DOHH2 (cell line): ENCODE measurements around the gene DCAF8.

Experiments used
- H3F3A ChIP-seq: fragments of 200-600 bp; sonication (generic), shearing (Covaris generic); 2 replicates; pipeline ENCODE4 v1.6.0; 2016; ENCODE audit warnings: antibody characterized with exemption, mild to moderate bottlenecking; ENCODE audit not compliant: control insufficient read depth, insufficient read depth
- H3K27ac ChIP-seq: fragments of 200-600 bp; sonication (generic); 2 replicates; pipeline ENCODE4 v1.5.1; 2014; ENCODE audit warnings: low read depth, mild to moderate bottlenecking, low read length, moderate library complexity
- H3K27me3 ChIP-seq: fragments of 200-600 bp; sonication (generic); 2 replicates; pipeline ENCODE4 v1.6.1; 2014; ENCODE audit warnings: mild to moderate bottlenecking, low read length, mixed read lengths; ENCODE audit not compliant: control insufficient read depth
- H3K36me3 ChIP-seq: fragments of 200-600 bp; sonication (generic); 2 replicates; pipeline ENCODE4 v1.6.1; 2014; ENCODE audit warnings: mild to moderate bottlenecking, low read length, moderate library complexity, mixed read lengths; ENCODE audit not compliant: control insufficient read depth
- H3K4me1 ChIP-seq: fragments of 200-600 bp; sonication (generic); 2 replicates; pipeline ENCODE4 v1.6.1; 2014; ENCODE audit warnings: mild to moderate bottlenecking, low read length, mixed read lengths; ENCODE audit not compliant: control insufficient read depth
- H3K4me2 ChIP-seq: fragments of 200-600 bp; sonication (generic); 2 replicates; pipeline ENCODE4 v1.6.0; 2014; ENCODE audit warnings: mild to moderate bottlenecking, low read length, moderate library complexity
- H3K4me3 ChIP-seq: fragments of 200-600 bp; sonication (generic); 2 replicates; pipeline ENCODE4 v1.5.1; 2014; ENCODE audit warnings: mild to moderate bottlenecking, low read length, mixed read lengths
- H3K79me2 ChIP-seq: fragments of 200-600 bp; sonication (generic); 2 replicates; pipeline ENCODE4 v1.6.1; 2014; ENCODE audit warnings: mild to moderate bottlenecking, low read length, mixed read lengths; ENCODE audit not compliant: control insufficient read depth
- H3K9me2 ChIP-seq: fragments of 200-600 bp; sonication (generic); replicated peaks from 2 replicates; pipeline ENCODE4 v1.6.1; 2014; ENCODE audit warnings: mild to moderate bottlenecking, low read length, mixed read lengths; ENCODE audit not compliant: control insufficient read depth
- H3K9me3 ChIP-seq: fragments of 200-600 bp; sonication (generic); 2 replicates; pipeline ENCODE4 v1.6.1; 2014; ENCODE audit warnings: antibody characterized with exemption, low read length, mixed read lengths; ENCODE audit not compliant: control insufficient read depth, insufficient read depth
- H4K20me1 ChIP-seq: fragments of 200-600 bp; sonication (generic); 2 replicates; pipeline ENCODE4 v1.6.0; 2014; ENCODE audit warnings: low read depth, mild to moderate bottlenecking, antibody characterized with exemption, low read length, moderate library complexity; ENCODE audit not compliant: control insufficient read depth, insufficient read depth
- EZH2phosphoT487 ChIP-seq: fragments of 200-600 bp; sonication (generic); IDR thresholded peaks from 2 replicates; pipeline ENCODE4 v1.6.1; 2017; ENCODE audit warnings: borderline replicate concordance, mild to moderate bottlenecking, antibody characterized with exemption, low read length, moderate library complexity, mixed read lengths
- TF ChIP-seq, protein P1 (sequence below): fragments of 200-600 bp; sonication (generic); IDR thresholded peaks from one replicate; pipeline ENCODE4 v1.5.1; 2014; ENCODE audit warnings: antibody characterized with exemption, mild to moderate bottlenecking, low read depth, low read length; ENCODE audit not compliant: poor library complexity, severe bottlenecking

DCAF8 gene

DNA sequence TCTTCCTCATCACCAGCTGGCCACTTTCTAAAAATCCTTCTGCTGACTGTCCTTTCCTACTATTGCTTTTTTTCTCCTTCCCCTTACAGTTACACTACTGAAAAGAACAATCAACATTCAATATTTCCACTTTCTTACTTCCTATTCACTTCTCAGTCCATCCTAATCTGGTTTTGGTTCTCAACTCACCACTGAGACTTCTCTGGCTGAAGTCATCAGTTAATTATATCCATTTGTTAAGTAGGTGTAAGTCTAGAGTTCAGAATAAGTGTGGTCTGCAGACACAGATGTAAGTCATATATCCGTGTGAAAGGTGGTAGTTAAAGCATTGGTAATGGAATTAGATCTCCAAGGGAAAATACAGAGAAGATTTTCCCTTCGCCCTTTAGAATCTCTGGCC is 35.7 kb downstream of the DCAF8 start:
- Histone ChIP-seq H4K20me1 (no peaks in the 10 kb centered on the region), H3K9me3 (no peaks in the 10 kb centered on the region), H3K79me2 (no peaks in the 10 kb centered on the region), H3K4me1 (no peaks in the 10 kb centered on the region), H3K4me2 (no peak overlapping the region), H3K9me2 (no peaks in the 10 kb centered on the region), H3K27me3 (no peaks in the 10 kb centered on the region), H3K4me3 (no peak overlapping the region), H3K36me3 (peaks cover 94% of the 10 kb centered on the region), H3F3A (peaks cover 5% of the 10 kb centered on the region; the same call in 1 of the 2 replicates), H3K27ac (no peak overlapping the region)
- TF ChIP-seq, protein P1, sequence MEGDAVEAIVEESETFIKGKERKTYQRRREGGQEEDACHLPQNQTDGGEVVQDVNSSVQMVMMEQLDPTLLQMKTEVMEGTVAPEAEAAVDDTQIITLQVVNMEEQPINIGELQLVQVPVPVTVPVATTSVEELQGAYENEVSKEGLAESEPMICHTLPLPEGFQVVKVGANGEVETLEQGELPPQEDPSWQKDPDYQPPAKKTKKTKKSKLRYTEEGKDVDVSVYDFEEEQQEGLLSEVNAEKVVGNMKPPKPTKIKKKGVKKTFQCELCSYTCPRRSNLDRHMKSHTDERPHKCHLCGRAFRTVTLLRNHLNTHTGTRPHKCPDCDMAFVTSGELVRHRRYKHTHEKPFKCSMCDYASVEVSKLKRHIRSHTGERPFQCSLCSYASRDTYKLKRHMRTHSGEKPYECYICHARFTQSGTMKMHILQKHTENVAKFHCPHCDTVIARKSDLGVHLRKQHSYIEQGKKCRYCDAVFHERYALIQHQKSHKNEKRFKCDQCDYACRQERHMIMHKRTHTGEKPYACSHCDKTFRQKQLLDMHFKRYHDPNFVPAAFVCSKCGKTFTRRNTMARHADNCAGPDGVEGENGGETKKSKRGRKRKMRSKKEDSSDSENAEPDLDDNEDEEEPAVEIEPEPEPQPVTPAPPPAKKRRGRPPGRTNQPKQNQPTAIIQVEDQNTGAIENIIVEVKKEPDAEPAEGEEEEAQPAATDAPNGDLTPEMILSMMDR: no peak
- no peak for TF ChIP-seq EZH2phosphoT487

DNA sequence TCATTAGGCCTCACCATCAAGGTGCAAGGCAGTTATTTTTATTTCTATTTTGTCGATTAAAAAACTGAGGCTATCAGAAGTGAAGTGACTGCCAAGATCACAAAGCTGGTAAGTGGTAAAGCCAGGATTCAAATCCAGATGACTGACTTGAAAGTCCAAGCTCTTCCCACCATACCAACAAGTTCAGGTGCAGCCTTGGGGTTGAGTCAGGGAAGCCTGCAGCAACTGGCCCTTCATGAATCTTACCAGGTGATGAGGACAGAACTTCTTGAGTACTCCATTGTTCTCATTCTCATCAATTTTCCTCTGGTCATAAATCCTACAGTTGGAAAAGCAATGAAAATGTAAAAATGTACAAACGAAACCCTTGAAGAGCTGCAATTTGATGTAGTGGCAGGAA is 37.0 kb downstream of the DCAF8 start:
- H4K20me1 ChIP-seq: no peaks in the 10 kb centered on the region
- no peaks in the 10 kb centered on the region for H3K27me3 ChIP-seq
- no peak overlapping the region for H3K4me3 ChIP-seq
- no peaks in the 10 kb centered on the region for H3K9me2 ChIP-seq
- TF ChIP-seq, protein P1: no peak
- no peak for TF ChIP-seq EZH2phosphoT487
- H3F3A ChIP-seq: peaks cover 5% of the 10 kb centered on the region; the same call in 1 of the 2 replicates
- peaks cover 94% of the 10 kb centered on the region for H3K36me3 ChIP-seq
- H3K79me2 ChIP-seq: no peaks in the 10 kb centered on the region
- no peak overlapping the region for H3K27ac ChIP-seq
- no peaks in the 10 kb centered on the region for H3K9me3 ChIP-seq
- H3K4me1 ChIP-seq: no peaks in the 10 kb centered on the region
- no peak overlapping the region for H3K4me2 ChIP-seq

DNA sequence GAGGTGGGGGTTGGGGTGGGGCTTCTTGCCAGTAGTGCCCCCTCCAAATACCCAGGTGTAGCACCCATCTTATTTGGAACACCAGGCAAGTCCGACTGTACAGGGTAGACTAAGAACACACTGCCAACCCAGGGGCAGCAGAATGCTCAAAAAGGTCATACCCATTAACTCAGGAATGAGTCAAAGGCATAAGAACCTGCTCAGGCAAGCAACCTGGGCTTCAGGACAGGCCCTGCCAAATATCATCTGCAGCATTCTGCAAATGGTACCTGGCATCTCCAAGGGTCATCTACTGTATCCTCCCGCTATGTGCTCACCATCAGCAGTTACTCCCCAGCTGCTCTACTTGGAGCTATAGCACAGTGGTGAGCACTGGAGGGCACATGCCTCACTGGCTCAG is 37.7 kb downstream of the DCAF8 start:
- peaks cover 5% of the 10 kb centered on the region; the same call in 1 of the 2 replicates for H3F3A ChIP-seq
- H3K4me3 ChIP-seq: no peak overlapping the region
- peaks cover 95% of the 10 kb centered on the region for H3K36me3 ChIP-seq
- no peaks in the 10 kb centered on the region for H3K9me2 ChIP-seq
- H3K4me2 ChIP-seq: no peak overlapping the region
- no peaks in the 10 kb centered on the region for H3K79me2 ChIP-seq
- H4K20me1 ChIP-seq: no peaks in the 10 kb centered on the region
- no peak overlapping the region for H3K27ac ChIP-seq
- H3K4me1 ChIP-seq: no peaks in the 10 kb centered on the region
- H3K27me3 ChIP-seq: no peaks in the 10 kb centered on the region
- H3K9me3 ChIP-seq: no peaks in the 10 kb centered on the region
- TF ChIP-seq EZH2phosphoT487: no peak
- TF ChIP-seq, protein P1: no peak

DNA sequence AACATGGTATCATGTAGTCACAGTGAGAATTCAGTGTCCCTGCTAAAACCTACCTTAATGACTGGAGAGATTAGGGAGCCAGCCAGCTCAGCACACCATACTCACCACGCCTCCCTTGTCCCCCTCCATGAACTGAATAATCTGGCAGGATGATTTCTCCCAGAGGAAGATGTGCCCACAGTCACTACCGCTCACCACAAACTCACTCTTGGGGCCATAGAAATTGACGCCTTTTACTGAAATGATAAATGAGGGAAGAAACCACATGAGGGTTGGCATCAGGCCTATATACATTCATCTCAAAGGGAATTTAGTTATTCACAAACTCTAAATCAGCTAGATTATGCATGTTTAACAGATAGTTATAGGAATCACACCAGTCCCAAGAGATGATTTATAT is 39.8 kb downstream of the DCAF8 start:
- Histone ChIP-seq H3K4me3 (no peak overlapping the region), H3K9me2 (no peaks in the 10 kb centered on the region), H3K36me3 (peaks cover 99% of the 10 kb centered on the region), H4K20me1 (no peaks in the 10 kb centered on the region), H3K27me3 (no peaks in the 10 kb centered on the region), H3K4me1 (no peaks in the 10 kb centered on the region), H3K27ac (no peak overlapping the region), H3K4me2 (no peak overlapping the region), H3K9me3 (no peaks in the 10 kb centered on the region), H3K79me2 (no peaks in the 10 kb centered on the region), H3F3A (peaks cover 5% of the 10 kb centered on the region; the same call in 1 of the 2 replicates)
- TF ChIP-seq EZH2phosphoT487: no peak
- TF ChIP-seq, protein P1: no peak
